Gastroesophageal sphincter (tissue), 4 donors: ENCODE results near the gene SLC12A8. TPM values are rescaled to one million over a fixed set of nuclear protein-coding genes. Genes with fewer than 3 reads are reported as not detected.

Experiments used
- ATAC-seq: fragments of 150-250 bp; one replicate; pipeline ENCODE4 v1.9.1; 2016; ENCODE audit warnings: mild to moderate bottlenecking, moderate library complexity
- H3K27ac ChIP-seq, 4 donors: fragments of 200-600 bp; sonication (generic) in 3 of 4; 1 replicate in 3 of 4; 2 replicates in 1 of 4; pipeline ENCODE4 v1.5.1; 2016 to 2019
- H3K27me3 ChIP-seq: fragments of 200-600 bp; sonication (generic); one replicate; pipeline ENCODE4 v1.5.1; 2019
- H3K36me3 ChIP-seq, 2 donors: fragments of 200-600 bp; sonication (generic); one replicate each; pipeline ENCODE4 v1.5.1; 2019; ENCODE audit warnings: control low read depth in 1 of 2
- H3K4me1 ChIP-seq, 3 donors: fragments of 200-600 bp; sonication (generic); 1 replicate in 2 of 3; 2 replicates in 1 of 3; pipeline ENCODE4 v1.5.1; 2016 to 2019; ENCODE audit warnings: control low read depth in 2 of 3
- H3K4me3 ChIP-seq, 2 donors: fragments of 200-600 bp; sonication (generic); one replicate each; pipeline ENCODE4 v1.5.1; 2019; ENCODE audit warnings: mild to moderate bottlenecking in 1 of 2, moderate library complexity in 1 of 2
- H3K9me3 ChIP-seq, 3 donors: fragments of 200-600 bp; sonication (generic); one replicate each; pipeline ENCODE4 v1.5.1; 2017 to 2019; ENCODE audit warnings: control low read depth in 2 of 3
- CTCF ChIP-seq, 4 experiments: fragments of 200-600 bp in 2 of 4; fragments of 450-650 bp in 2 of 4; sonication (generic) in 1 of 4; IDR thresholded peaks; one replicate each; pipeline ENCODE4 v1.5.1; 2017 to 2019; ENCODE audit warnings: antibody characterized with exemption in 4 of 4, mild to moderate bottlenecking in 2 of 4, moderate library complexity in 2 of 4
- EP300 ChIP-seq: sonication (generic); formaldehyde crosslinking; IDR thresholded peaks from one replicate; pipeline ENCODE4 v1.6.1; 2017; ENCODE audit warnings: antibody characterized with exemption, mild to moderate bottlenecking
- POLR2A ChIP-seq, 2 donors: fragments of 450-650 bp; IDR thresholded peaks; one replicate each; pipeline ENCODE4 v1.6.1; 2017; ENCODE audit warnings: antibody characterized with exemption in 2 of 2, mild to moderate bottlenecking in 2 of 2, moderate library complexity in 1 of 2
- POLR2AphosphoS5 ChIP-seq: sonication (generic); formaldehyde crosslinking; IDR thresholded peaks from one replicate; pipeline ENCODE4 v1.6.1; 2017; ENCODE audit warnings: antibody characterized with exemption
- WGBS, 2 donors: methylation state at CpG; one replicate each; pipeline ENCODE4 v1.1.5; 2018; ENCODE audit warnings: low coverage in 1 of 2; 5-methylcytosine and 5-hydroxymethylcytosine counted together
- total RNA-seq, 4 donors: library from RNA; depleted of rRNA; stranded (reverse); fragments of >200 nt; gene quantifications; one replicate each; pipeline ENCODE4 v1.1.0, GENCODE V29; 2016

The SLC12A8 gene
- total RNA-seq, 4 donors from 2014 or later: 0.13 to 2.3 (median 0.54) TPM; not detected in 1

- no peaks in the 10 kb centered on the region for H3K9me3 ChIP-seq
- no peak overlapping the region for H3K4me3 ChIP-seq
- H3K4me1 ChIP-seq: no peaks in the 10 kb centered on the region
- 88 to 98% methylated on average over 3 to 7 of the region's 13 CpGs for WGBS, 2 donors
- no peaks in the 10 kb centered on the region for H3K36me3 ChIP-seq
- H3K27me3 ChIP-seq: no peaks in the 10 kb centered on the region
- no peak for ATAC-seq
- no peak for TF ChIP-seq EP300
- no peak for TF ChIP-seq CTCF (IDR thresholded peaks at IDR 0.05)
- TF ChIP-seq POLR2AphosphoS5: no peak
- no peak overlapping the region for H3K27ac ChIP-seq
Observed at GRCh38 chr3:125177746-125178145, 34.8 kb downstream of the SLC12A8 start.

GRCh38 chr3:125175295-125176078, 37.1 kb downstream of the SLC12A8 start:
- no peak for ATAC-seq
- no peaks in the 10 kb centered on the region for H3K9me3 ChIP-seq
- no peak for TF ChIP-seq POLR2AphosphoS5
- TF ChIP-seq CTCF (IDR thresholded peaks at IDR 0.05): no peak
- TF ChIP-seq EP300: no peak
- TF ChIP-seq POLR2A (IDR thresholded peaks at IDR 0.05): no peak
- no peaks in the 10 kb centered on the region for H3K4me1 ChIP-seq
- H3K27ac ChIP-seq: no peak overlapping the region
- H3K4me3 ChIP-seq: no peak overlapping the region
- WGBS, 2 donors: 49 to 80% methylated on average over 4 to 7 of the region's 7 CpGs
- H3K36me3 ChIP-seq: no peaks in the 10 kb centered on the region
- H3K27me3 ChIP-seq: no peaks in the 10 kb centered on the region

DNA sequence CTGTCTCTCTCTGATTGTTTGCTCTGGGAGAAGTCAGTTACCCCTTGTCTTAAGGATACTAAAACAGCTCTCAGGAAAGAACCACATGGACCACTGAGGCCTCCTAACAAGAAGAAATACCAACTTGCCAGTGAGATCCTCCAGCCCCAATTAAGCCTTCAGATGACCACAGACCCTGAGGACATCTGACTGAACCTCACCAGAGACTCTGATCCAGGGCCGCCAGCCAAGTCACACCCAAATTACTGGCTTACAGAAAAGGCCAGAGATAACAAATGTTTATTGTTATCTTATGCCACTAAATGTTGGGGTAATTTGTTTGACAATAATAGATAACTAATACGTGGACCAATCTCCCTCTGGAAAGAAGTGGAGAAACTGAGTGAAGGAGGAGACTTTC, 40.2 kb downstream of the SLC12A8 start:
- Histone ChIP-seq H3K27me3 (no peaks in the 10 kb centered on the region), H3K4me1 (peaks cover 0 to 9% (median 0%) of the 10 kb centered on the region in 3 donors), H3K27ac (no peak overlapping the region), H3K4me3 (no peak overlapping the region), H3K36me3 (no peaks in the 10 kb centered on the region), H3K9me3 (no peaks in the 10 kb centered on the region)
- TF ChIP-seq POLR2A (IDR thresholded peaks at IDR 0.05): no peak
- no peak for TF ChIP-seq POLR2AphosphoS5
- no peak for TF ChIP-seq CTCF (IDR thresholded peaks at IDR 0.05)
- TF ChIP-seq EP300: no peak
- WGBS, 2 donors: 95 to 100% methylated on average over 2 of the region's 2 CpGs
- ATAC-seq: no peak

DNA sequence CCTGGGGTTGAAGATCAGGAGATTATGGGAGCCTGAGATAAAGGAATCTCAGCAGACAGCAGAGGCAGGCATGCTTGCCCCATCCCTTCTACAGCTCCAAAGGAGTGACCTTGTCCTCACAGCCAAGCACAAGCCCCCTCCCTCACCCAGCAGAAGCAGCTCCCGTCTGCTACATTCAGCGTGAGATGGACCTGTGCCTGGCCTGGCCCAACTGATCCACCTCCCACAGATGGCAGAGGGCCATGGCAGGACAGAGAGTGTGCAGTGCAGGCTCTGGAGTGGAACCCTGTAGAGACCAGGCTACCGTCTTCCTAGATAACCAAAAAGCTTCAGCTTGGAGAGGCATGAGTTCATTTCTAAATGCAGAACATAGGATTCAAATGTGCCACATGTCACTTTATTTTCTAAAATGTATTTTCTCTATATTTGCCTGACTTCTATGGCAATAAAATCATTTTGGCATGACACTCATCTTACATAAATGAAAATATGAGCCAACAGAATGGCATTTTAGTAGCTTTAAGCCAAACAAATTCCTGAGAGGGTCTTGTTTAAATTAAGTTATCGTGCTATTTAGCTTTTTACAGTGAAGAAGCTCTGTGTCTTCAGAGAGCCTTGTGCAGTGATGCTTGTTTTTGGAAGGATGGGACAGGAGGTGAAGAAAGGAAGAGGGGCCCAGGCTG, 43.7 kb downstream of the SLC12A8 start:
- Histone ChIP-seq H3K36me3 (no peaks in the 10 kb centered on the region), H3K4me3 (no peak overlapping the region), H3K9me3 (no peaks in the 10 kb centered on the region), H3K27ac (no peak overlapping the region), H3K27me3 (no peaks in the 10 kb centered on the region), H3K4me1 (peaks cover 0 to 9% (median 0%) of the 10 kb centered on the region in 3 donors)
- ATAC-seq: no peak
- TF ChIP-seq CTCF (IDR thresholded peaks at IDR 0.05) (no peak), EP300 (no peak), POLR2AphosphoS5 (no peak), POLR2A (IDR thresholded peaks at IDR 0.05) (no peak)
- 59 to 68% methylated on average over 2 to 4 of the region's 4 CpGs for WGBS, 2 donors
